WI38 (cell line): ENCODE results near the gene A1BG.

Source experiments
- H3K4me3 ChIP-seq: 2 replicates; pipeline ENCODE4 v1.5.1; 2011; ENCODE audit warnings: low read depth, mild to moderate bottlenecking, control low read depth, low read length
- CTCF ChIP-seq: IDR thresholded peaks from 2 replicates; pipeline ENCODE4 v1.5.1; 2012; ENCODE audit warnings: low read depth, mild to moderate bottlenecking, control low read depth, low read length

The A1BG gene

DNA sequence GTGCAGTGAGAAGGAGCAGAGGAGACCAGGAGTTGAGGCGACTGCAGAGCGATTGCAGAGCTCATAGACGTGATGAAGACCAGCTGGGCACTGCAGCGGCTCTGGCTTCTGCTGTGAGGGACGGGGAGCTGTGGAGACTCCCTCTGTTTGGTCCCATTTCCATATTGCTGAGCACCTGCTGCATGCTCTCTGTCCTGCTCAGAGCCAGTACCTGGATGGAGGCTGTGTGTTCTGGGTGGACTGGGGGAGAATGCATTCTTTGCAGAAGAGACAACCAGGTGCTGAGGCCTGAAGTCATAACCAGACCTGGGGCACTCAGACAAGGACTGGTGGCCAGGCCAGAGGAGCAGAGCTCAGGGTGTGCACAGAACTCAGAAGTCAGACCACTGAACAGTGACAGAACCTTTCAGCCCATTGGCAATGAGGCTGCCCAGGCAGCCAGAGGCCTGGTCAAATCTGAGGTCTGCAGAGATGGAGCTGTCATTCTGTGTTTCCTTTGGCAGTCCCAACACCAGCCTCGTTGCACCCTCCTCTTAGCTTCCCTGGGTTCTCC is 1.3 kb upstream of the A1BG start:
- TF ChIP-seq CTCF = no peak
- H3K4me3 ChIP-seq = no peak overlapping the region

DNA sequence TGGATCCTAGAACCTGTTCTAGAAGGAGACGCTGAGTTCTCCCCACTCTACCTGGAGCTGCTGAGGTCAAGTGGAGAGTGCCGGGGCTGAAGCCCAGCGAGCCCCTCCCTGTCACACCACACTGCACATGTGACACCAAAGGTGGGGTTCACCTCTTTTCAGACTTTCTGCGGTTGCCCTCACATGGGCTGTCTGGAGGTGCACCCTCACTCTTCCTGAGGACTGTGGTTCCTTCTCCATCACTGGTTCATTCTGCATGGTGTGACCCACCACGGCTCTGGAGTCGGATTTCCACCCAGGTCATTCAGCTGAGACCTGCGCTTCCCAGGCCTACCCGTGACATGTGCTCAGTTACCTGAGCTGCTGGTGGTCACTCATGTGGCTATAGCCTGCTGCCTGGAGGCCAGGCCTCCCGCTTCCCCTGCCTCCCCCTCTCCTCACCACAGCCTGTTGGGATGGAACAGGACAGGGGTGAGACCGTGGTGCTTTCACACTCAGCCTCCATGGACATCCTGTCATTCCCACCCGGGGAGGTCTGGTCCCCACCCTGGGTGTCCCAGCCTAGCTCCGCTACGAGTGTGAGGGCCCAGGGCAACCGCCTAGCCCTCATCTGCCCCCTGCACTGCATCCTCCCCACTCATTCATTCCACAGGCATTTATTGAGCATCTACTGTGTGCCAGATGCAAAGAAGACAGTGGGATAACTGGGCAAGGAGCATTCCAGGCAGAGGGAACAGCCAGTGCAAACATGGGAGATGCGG is 605 bp upstream of the A1BG start:
- no peak for TF ChIP-seq CTCF
- no peak overlapping the region for H3K4me3 ChIP-seq

DNA sequence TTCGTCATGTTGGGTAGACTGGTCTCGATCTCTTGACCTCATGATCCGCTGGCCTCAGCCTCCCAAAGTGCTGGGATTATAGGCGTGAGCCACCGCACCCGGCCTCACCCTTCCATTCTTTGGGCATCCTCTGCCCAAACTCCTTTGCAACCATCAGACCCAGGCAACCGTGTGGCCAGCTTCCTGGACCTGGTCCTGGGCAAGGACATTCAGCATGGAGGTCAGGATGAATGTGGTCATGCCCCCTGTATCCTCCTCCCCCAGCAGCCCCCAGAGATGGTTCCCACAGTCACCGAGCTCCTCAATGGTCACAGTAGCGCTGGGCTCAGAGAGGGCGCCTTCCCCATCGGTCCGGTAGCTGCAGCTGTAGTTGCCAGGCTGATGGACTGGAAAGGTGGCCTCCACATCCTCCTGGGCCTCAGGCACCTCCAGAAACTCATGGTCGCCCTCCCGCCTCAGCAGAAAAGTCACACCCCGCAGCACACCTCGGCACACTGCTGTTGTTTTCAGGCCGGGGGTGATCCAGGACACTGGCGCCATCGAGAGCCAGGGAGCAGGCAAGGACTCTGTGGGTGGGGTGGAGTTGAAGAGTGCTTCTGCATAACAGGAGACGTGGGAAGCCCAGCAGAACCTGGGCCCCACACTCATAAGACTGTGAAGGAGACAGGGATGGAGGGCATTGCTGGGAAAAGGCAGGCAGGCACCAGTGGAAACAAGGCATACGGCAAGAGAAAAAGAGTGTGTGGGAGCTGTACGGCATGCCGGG is 1.1 kb downstream of the A1BG start:
- H3K4me3 ChIP-seq = no peak overlapping the region
- TF ChIP-seq CTCF = no peak

- no peak overlapping the region for H3K4me3 ChIP-seq
- TF ChIP-seq CTCF = no peak
Measured at GRCh38 chr19:58351558-58351878, 1.8 kb downstream of the A1BG start.

GRCh38 chr19:58350871-58351557 is 2.3 kb downstream of the A1BG start:
- no peak overlapping the region for H3K4me3 ChIP-seq
- TF ChIP-seq CTCF = no peak

DNA sequence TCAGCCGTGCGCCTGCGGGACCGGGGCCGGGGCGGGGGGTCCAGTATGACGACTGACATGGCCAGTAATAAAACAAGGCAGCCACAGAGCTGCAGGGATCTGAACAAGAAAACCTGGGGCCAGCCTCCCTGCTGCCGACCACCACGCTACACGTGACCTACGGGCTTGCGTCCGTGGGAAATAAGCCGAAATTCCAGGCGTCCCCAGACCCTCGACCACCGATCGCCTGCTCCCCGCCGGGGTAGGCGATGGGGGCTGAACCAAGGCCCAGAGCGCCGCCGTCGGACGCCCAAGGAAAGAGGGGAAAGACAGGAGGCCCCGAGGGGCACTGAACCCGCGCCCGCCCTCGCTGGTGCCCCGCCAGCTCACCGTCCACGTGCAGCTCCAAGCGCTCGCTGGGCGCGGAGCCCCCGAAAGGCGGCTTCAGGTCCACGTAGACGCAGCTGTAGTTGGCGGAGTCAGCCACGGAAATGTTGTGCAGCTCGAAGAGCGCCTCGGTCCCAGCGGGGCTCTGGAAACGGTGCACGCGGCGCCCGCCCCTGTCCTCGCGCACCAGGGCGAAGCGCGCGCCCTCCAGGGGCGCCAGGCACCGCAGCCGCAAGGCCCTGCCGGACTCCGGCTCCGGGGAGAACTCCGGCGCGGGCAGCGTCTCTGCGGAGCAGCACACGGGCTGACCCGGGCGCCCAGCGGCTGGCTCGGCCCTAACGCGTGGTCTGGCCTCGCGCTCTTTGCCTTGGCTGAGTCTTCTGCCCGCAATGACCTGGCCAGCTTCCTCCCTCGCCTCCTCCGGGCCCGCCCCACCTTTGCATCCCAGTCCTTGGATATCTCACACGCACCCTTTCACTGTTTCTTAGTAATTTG is 3.1 kb downstream of the A1BG start:
- TF ChIP-seq CTCF = no peak
- no peak overlapping the region for H3K4me3 ChIP-seq
